GM18511 (cell line): ENCODE results near the gene ADNP.
"Not testable (repeated sequence)": the region's sequence is repeated elsewhere in the genome, so short reads cannot be mapped to it uniquely, and the experiment has no call there.

Experiments
- ATAC-seq: cut with Tn5 transposase; IDR thresholded peaks from one replicate; pipeline ENCODE4 v1.9.1; 2021; ENCODE audit warnings: mild to moderate bottlenecking, moderate library complexity; ENCODE audit not compliant: unreplicated experiment

Gene ADNP

DNA sequence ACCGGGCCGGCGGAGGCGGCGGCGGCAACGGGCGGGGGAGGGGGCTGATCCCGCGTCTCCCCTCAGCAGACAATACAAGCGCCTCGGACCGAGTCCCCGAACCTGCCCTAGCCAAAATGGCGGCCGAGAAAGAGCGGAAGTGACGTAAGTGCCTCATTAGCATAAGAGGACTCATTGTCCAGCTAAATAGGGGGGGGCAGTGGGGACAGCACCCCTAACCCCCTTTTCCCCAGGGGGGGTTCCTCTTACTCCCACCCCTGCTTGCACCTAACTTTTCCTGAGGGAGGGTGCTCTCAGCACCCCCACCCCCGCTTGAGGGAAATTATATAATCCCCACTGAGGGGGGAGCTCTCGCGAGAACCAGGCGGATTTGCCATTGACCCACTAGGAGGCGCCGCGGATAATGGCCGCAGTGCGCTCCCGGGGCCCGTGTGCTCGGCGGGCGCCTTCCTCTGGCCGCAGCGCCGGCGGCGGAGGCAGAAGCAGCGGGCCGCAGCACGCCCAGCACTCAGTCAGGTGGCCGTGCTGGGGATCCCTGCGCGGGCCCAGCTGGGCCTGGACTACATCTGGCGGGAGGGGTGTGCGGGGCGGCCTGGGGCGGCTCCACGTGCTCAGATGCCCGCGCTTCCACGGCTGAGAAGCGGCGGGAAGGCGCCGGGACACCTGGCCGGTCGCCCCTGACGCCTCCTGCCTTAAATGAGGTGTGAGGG, at the start of gene ADNP:
TSS of gene ADNP (minus strand) at position 132 of the 710 bp plus-strand sequence. CDS start 27,441 bp downstream, outside the sequence.
- ATAC-seq: peak; percentile 69

DNA sequence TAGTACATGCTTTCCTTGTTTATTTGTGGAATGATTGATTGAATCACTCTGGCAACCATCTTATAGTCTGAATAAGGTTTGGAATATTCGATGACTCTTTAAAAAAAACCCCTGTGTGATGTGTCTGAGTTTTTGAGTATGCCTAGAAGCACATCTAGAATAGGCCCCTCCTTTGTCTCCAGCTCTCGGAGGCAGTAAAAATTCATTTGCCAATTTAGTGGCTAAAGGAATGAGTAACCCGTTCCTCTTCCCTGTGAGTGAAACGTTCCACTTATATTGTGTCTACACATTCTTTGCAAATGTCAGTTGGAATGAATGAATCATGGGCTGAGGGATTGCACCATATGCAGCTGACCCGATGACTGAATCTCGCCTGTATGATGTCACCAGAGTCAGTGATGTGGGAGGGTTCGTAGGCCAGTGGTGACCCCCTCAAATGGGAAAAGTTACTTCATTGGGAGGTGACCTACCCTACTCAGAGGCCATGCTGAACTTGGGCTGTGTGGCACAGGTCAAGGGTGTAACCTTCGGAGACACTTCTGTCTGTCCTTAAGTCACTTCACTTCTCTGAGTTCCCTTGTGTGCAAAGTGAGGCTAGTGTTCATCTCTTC, 48.9 kb upstream of the ADNP start:
- ATAC-seq: no peak

DNA sequence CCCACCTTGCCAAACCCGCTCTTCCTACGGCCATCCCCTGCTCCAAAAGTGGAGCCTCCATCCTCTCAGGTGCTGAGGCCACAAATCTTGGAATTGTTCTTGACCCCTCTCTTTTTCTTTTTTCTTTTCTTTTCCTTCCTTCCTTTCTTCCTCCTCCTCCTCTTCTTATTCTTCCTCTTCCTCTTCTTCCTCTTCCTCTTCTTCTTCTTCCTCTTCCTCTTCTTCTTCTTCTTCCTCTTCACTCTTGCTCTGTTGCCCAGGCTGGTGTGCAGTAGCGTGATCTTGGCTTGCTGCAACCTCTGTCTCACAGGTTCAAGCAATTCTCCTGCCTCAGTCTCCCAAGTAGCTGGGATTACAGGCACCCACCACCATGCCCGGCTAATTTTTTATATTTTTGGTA, 47.3 kb upstream of the ADNP start:
- not testable (repeated sequence) for ATAC-seq

DNA sequence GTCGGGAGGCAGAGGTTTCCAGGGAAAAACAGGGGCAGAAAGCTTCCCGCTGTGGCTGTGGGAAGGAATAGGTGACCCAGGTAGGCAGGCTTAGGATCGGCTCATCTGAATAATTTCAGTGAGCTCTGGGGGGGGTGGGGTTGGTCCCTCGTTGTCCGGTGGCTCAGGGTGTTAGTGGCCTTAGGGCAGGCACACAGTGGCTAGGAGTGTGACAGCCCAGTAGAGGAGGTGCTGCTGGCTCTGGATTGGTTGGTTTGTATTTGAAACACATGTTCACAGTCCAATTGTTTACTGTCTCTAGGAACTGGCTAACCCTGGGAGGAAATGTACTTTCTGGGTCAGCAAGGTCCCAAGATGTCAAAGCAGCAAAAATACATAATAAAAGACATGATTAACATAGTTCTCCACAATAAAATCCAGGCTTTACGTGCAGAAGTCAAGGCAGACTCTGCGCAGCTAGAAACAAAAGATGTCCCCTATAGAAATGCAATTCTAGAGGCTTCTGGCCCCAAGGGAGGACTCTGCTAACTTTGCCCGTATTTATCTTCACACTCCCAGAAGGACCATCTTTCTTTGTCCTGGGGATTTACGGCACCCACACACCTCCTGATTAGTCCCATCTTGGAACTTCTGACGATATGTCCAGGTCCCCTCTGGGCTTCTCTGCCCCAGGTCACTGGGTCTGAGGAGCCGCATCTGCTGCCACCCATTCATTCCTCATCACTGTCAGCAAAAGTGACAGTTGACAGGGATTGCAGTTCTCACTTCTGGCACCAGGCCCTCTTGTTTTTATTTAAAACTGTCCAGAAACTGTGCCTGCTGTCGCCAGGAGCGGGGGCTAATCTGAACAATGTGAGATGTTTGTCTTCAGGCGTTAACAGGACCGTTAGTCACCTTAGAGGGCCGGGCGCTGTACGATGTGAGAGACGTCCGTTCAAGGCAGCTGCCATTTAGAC, 46.1 kb upstream of the ADNP start:
- no peak for ATAC-seq

DNA sequence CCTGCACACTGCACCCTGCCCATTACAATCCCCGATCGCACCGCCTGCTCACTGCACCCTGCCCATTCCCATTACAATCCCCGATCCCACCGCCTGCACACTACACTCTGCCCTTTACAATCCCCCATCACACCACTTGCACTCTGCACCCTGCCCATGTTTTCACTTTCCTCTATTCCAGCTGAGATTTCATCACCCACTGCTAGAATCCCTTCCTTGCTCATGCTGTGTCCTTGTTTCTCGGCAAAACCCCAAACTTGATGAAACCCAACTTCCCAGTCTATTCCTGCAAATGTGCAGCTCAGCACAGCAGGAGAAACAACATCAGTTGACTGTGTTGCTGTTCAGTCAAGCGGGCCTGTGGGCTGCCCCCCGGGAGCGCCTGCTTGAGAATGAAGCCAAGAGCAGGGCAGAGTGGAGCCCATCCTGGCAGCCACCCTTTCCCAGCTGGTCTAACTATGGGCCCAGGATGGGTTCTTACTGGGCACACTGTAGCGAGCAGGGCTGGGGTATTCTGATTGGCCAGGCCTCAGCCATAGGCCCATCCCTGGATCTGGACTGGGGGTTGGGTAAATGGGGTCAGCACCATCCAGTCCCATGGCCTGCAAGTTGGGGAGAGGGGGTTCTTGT, 44.6 kb upstream of the ADNP start:
- ATAC-seq: no peak

DNA sequence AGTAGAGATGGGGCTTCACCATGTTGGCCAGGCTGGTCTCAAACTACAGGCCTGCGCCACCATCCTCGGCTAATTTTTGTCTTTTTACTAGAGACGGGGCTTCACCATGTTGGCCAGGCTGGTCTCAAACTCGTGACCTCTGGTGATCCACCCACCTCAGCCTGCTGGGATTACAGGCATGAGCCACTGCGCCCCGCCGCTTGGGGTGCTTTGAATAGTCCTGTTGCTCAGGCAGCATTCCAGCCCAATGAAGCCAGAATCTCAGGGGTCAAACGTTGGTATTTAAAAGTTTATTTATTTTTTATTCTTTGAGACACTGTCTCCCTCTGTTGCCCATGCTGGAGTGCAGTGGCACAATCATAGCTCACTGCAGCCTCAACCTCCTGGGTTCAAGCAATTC, 38.7 kb upstream of the ADNP start:
- no peak for ATAC-seq

DNA sequence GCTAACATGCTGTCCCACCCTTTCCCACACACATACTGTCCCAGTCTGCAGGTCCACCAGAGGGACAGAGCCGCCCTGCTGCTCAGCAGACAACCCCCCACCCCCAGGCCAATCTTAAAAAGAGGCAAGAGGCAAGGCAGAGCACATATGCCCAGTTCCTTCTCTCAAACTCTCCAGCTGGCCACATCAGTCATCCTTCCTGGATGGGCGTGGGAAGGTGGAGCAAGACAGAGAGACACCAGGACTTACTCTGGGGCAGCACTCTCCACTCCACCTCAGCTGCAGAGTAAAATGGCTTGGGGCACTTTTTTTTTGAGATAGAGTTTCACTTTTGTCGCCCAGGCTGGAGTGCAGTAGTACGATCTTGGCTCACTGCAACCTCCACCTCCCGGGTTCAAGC, 38.2 kb upstream of the ADNP start:
- ATAC-seq: no peak

DNA sequence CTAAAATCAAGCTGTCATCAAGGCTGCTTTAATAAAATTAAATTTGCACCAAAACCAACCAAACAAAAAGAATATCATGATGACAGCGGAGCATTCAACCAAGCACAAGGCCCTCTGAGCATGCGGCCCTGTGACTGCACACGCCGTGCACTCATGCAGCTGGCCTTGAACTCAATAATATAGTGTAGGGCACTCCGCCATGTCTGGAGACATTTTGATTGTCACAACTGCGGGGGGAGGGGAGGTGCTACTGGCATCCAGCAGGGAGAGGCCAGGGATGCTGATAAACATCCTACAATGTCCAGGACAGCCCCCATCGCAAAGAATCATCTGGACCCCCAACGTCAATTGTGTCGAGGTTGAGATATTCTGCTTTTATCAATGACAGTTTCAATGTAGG, 37.1 kb upstream of the ADNP start:
- ATAC-seq: no peak

DNA sequence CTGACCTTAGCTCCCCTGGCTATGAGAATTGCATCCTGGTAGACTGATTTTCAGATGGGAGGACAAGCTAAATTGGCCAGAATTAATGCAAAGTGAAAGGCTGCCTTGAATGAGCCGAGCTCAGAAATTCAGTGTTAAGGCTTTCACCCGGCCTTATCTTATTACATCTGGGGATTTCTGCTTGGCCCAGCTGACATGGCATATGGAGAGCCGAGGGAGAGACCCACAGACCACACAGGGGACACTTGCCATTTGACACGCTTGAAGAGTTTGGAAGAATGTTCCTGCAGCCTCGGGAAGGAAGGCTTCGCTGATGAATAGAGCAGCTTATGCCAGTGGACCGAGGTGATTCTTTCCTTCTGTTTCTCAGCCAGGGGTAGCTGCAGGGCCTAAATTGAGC, 36.3 kb upstream of the ADNP start:
- no peak for ATAC-seq

DNA sequence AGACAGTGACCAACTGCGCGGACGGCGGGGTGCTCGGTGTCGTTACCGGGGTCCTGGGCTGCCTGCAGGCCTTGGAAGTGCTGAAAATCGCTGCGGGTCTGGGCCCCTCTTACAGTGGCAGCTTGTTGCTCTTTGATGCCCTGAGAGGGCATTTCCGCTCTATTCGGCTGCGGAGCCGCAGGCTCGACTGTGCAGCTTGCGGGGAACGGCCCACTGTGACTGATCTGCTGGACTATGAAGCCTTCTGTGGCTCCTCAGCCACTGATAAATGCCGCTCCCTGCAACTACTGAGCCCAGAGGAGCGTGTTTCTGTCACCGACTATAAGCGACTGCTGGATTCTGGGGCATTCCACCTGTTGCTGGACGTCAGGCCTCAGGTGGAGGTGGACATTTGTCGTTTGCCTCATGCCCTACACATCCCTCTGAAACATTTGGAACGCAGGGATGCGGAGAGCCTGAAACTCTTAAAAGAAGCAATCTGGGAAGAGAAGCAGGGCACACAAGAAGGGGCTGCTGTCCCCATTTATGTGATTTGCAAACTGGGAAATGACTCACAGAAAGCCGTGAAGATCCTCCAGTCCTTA, 28.4 kb upstream of the ADNP start:
- ATAC-seq: no peak

DNA sequence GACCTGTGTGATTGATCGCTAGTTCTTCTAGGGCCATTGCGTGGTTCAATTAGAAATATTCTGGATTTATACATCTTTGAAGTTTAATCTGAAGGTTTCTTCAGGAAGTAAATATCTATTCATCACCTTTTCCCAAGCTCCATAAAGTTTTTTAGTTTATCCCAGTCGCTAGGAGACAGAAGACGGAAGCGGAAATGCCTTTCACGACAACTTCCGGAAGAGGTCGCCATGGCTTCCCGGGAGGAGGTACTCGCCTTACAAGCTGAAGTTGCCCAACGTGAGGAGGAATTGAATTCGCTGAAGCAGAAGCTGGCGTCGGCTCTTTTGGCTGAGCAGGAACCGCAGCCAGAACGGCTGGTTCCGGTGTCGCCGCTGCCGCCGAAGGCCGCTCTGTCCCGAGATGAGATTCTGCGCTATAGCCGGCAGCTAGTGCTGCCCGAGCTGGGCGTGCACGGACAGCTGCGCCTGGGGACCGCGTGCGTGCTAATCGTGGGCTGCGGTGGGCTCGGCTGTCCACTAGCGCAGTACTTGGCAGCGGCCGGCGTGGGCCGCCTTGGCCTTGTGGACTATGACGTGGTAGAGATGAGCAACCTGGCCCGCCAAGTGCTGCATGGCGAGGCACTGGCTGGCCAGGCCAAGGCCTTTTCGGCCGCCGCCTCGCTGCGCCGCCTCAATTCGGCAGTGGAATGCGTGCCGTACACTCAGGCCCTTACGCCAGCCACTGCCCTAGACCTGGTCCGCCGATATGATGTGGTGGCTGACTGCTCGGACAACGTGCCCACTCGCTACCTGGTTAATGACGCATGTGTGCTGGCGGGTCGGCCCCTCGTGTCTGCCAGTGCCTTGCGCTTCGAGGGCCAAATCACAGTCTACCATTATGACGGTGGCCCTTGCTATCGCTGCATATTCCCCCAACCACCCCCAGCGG, 27.6 kb upstream of the ADNP start, which contains the start of gene MOCS3:
TSS of gene MOCS3 (plus strand) at position 204 of the 928 bp plus-strand sequence. CDS start at position 229, 25 bp downstream.
- peak; percentile 86 for ATAC-seq

DNA sequence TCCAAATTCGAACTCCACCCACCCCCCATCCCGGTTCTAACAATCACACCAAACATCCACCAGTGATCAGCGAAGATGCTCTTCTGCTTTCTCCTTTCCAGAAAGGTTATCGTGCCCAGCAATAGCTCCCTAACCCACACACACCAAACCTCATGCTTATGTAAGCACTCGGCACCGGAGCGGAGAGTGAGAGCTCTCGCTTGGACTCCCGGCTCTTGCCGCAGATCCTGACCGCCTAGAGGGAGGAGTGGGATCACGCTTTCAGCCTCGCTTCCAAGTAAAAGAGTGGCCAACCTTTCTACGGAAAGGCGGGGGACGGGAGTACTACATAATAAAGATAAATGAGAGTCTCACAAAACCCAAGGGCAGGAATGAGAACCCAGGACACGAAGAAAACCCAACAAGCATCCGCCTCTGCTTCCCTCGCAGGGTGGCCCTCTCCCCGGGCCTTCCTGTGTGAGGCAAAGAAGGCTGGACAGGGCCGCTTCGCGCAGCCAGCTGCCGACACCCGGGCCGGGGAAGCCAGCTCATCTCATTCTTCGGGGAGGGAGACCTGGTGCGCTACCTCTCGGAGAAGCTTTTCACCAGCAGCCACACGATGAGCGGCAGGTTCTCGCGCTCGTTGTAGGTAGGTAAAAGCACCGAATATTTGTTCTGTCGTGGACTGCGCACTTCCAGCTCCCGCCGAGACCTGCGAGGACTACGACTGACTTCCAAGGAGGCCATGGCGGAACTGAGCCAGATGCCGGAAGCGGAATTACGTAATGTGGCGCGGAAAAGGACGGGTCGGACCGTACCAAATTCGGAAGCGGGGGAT, 26.8 kb upstream of the ADNP start, which contains the start of gene DPM1:
TSS of gene DPM1 (minus strand) at position 735 of the 817 bp plus-strand sequence. CDS start at position 726, 9 bp downstream.
- peak; percentile 84 for ATAC-seq

DNA sequence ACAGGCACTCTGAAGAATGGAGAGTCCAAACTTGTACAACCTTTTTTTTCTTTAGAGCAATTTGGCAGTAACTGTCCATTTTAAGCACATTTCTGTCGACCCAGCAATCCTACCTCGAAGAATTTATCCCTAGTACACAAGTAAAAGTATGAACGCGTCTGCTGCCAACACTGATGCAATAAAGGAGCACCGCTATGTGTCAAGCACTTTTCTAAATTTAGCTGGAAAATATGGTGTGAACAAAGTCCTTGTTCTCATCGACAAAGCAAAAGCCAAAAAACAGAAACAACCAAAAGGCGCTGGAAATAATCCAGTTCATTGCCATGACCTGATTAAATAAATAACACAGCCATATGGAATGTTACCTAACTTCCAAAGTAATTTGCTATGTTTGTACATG, 26.0 kb upstream of the ADNP start:
- no peak for ATAC-seq

DNA sequence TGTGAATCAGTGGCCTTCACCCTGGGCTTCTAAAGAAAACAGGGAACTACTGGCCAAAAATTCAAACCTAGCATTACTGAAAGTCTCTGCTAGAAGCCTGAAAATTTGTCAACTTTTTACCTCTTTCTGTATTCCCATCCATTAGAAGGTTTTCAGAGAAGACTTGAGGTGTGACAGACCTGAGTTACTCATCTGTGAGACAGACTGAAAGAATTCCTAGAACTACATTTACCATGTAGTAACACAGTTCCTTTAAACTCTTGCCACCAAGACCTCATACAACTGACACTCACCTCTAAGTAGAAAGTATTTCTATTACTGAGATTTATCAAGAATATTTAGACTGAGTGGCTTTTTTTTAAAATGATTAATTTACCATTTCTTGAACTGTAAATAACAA, 22.6 kb upstream of the ADNP start:
- ATAC-seq: no peak

DNA sequence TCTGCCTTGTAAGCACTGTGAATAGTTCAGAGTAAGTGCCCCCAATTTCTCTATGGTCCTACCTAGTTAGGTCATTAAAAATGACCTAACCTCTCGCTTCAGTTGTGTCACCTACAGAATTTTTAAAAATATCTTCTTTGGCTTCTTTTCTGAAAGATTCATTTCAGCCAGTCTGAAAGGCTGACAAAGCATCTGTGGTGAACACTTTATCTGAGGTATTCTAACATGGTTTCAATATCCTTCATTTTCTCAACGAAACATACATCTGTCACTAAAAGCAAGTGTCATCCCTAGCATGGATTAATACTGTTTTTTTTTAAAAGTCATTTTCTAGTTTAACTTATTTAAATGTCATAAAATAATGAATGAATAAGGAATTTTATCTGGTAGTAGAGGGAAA, 22.0 kb upstream of the ADNP start:
- ATAC-seq: no peak

DNA sequence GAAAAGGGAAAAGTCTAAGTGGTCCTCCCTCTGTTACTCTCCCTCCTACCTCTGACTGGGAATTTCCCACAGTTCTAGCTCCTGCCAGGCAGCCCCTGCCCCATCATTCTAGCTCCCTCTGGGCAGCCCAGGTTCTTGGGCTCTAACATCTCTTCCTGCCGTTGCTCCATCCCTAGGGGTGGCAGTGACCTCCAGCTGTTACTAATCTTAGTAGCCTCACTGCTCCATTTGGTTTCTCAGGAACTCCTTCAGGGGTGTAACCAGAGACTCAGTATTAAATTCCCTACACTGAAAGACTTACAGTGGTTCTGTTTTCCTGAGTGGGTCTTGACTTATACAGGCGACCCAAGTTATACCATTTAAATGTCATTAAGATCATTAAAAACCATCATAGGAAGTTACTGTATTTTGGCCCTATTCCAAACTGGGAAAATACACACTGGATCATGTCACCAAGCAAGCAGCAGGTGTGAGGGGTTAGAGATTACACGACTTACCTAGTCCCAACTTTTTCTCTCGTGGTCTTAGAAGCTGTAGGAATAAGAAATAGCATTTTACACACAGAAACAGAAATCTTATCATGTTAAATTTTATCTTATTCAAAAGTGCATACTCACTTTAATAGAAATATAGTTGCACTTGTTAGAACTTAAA, 17.0 kb upstream of the ADNP start:
- ATAC-seq: no peak

DNA sequence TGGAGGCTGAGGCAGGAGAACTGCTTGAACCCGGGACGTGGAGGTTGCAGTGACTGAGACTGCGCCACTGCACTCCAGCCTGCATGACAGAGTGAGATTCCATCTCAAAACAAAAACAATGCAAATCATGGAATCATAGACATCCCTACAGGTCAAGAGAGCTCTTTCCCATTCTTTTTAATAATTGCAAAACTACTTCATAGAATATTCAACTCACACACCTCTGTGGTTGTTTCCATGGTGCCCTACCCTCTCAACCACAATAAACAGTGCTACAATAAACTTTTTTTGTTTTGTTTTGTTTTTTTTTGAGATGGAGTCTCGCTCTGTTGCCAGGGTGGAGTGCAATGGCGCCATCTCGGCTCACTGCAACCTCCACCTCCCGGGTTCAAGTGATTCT, 11.8 kb upstream of the ADNP start:
- ATAC-seq: no peak

DNA sequence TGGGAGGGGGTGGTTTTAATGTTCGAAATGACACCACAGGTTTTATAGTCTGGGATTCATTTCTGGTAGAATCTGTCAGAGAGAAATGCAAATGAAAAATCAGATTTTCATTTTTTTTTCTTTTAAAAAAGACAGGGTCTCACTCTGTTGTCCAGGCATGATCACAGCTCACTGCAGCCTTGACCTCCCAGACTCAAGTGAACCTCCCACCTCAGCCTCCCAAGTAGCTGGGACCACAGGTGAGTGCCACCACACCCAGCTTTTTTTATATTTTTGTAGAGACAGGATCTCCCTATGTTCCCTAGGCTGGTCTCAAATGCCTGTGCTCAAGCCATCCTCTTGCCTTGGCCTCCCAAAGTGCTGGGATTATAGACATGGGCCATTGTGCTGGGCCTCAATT, 2.4 kb upstream of the ADNP start:
- no peak for ATAC-seq
